GM12878 (cell line): ENCODE data around the gene INPP5D. TPM values are rescaled to one million over a fixed set of nuclear protein-coding genes. Genes with fewer than 3 reads are reported as not detected.

Experiments used
- ATAC-seq: fragments of 200-7000 bp; cut with Tn5 transposase; 3 replicates; pipeline ENCODE4 v1.9.1; 2020; ENCODE audit warnings: mild to moderate bottlenecking, moderate library complexity
- BruUV-seq: library from RNA; stranded (reverse); fragments of 400-500 nt; replicated peaks from 2 replicates; lab custom pipeline; 2021; lab: Mats Ljungman, UMichigan
- CTCF ChIA-PET: fragments of 300-600 bp; sonication (Branson Sonifier 250); formaldehyde crosslinking; extraction: SDS; loops from one replicate; lab custom pipeline; 2021; ENCODE audit warnings: inconsistent platforms; lab: Yijun Ruan, JAX
- POLR2A ChIA-PET: fragments of 350-600 bp; formaldehyde crosslinking; extraction: SDS; loops from one replicate; lab custom pipeline; 2021; ENCODE audit warnings: inconsistent platforms; lab: Charles Lee
- RAD21 ChIA-PET: fragments of 300-600 bp; sonication (Branson Sonifier 250); formaldehyde crosslinking; loops from one replicate; lab custom pipeline; 2023; ENCODE audit warnings: antibody characterized with exemption; ENCODE audit not compliant: unreplicated experiment; lab: Charles Lee
- SMC1A ChIA-PET: fragments of 300-600 bp; sonication (Branson Sonifier 250); formaldehyde crosslinking; loops from one replicate; lab custom pipeline; 2023; ENCODE audit not compliant: unreplicated experiment, uncharacterized antibody; lab: Charles Lee
- DNase-seq: peaks from one replicate; pipeline ENCODE4 v3.0.0-alpha.2; 2011; ENCODE audit warnings: low read depth, low spot score
- FAIRE-seq: peaks from 3 replicates; lab custom pipeline; 2011; peaks lifted over from hg19 to GRCh38; lab: Jason Lieb, UNC
- H2AFZ ChIP-seq: 2 replicates; pipeline ENCODE4 v1.6.0; 2011; ENCODE audit warnings: low read depth, low read length, control low read depth; ENCODE audit not compliant: control insufficient read depth
- H3K27ac ChIP-seq: 2 replicates; pipeline ENCODE4 v1.5.1; 2011; ENCODE audit warnings: control low read depth; ENCODE audit not compliant: control insufficient read depth, insufficient read depth
- H3K27me3 ChIP-seq, 2 experiments: replicated peaks in 1 of 2; 2 replicates each; pipeline versions ENCODE4 v1.6.0 to v1.6.1; 2011; ENCODE audit warnings: low read length in 1 of 2; ENCODE audit not compliant: control insufficient read depth in 2 of 2, insufficient read depth in 2 of 2
- H3K36me3 ChIP-seq, 2 experiments: 2 replicates each; pipeline ENCODE4 v1.5.1; 2011; ENCODE audit warnings: low read length in 1 of 2; ENCODE audit not compliant: control insufficient read depth in 2 of 2, insufficient read depth in 2 of 2
- H3K4me1 ChIP-seq: 2 replicates; pipeline ENCODE4 v1.6.1; 2011; ENCODE audit warnings: mild to moderate bottlenecking, low read length, moderate library complexity, mixed read lengths; ENCODE audit not compliant: control insufficient read depth, insufficient read depth
- H3K4me2 ChIP-seq: 2 replicates; pipeline ENCODE4 v1.6.0; 2011; ENCODE audit warnings: control low read depth; ENCODE audit not compliant: control insufficient read depth, insufficient read depth
- H3K4me3 ChIP-seq: fragments of 200-600 bp; sonication (generic); 2 replicates; pipeline ENCODE4 v1.5.1; 2016
- H3K79me2 ChIP-seq: 2 replicates; pipeline ENCODE4 v1.6.0; 2011; ENCODE audit warnings: low read length; ENCODE audit not compliant: control insufficient read depth, insufficient read depth
- H3K9ac ChIP-seq: 2 replicates; pipeline ENCODE4 v1.8.0; 2011; ENCODE audit warnings: low read length, control low read depth, mixed read lengths; ENCODE audit not compliant: control insufficient read depth, insufficient read depth
- H3K9me3 ChIP-seq: replicated peaks from 3 replicates; pipeline ENCODE4 v1.5.1; 2011; ENCODE audit warnings: mild to moderate bottlenecking, low read length; ENCODE audit not compliant: control insufficient read depth, insufficient read depth
- H4K20me1 ChIP-seq: 2 replicates; pipeline ENCODE4 v1.6.0; 2011; ENCODE audit not compliant: control insufficient read depth, insufficient read depth
- CBX5 ChIP-seq: sonication (generic); IDR thresholded peaks from 2 replicates; pipeline ENCODE4 v1.6.1; 2016; ENCODE audit warnings: low read depth, moderate library complexity, mild to moderate bottlenecking, inconsistent platforms
- CEBPB ChIP-seq, 2 experiments: fragments of 150-350 bp in 1 of 2; IDR thresholded peaks; 2 replicates each; pipeline ENCODE4 v1.6.1; 2012 to 2014; ENCODE audit warnings: low read depth in 2 of 2, low read length in 2 of 2, borderline replicate concordance in 1 of 2, inconsistent platforms in 1 of 2
- CHD1 ChIP-seq: IDR thresholded peaks from 2 replicates; pipeline ENCODE4 v1.6.1; 2012; ENCODE audit warnings: low read depth, low read length, improper control_type of control experiment
- CHD2 ChIP-seq: IDR thresholded peaks from 2 replicates; pipeline ENCODE4 v1.6.1; 2011; ENCODE audit warnings: low read depth, low read length, improper control_type of control experiment, borderline replicate concordance
- CREM ChIP-seq: IDR thresholded peaks from 2 replicates; pipeline ENCODE4 v1.6.1; 2014; ENCODE audit warnings: antibody characterized with exemption, low read depth
- EZH2 ChIP-seq: IDR thresholded peaks from 2 replicates; pipeline ENCODE4 v1.6.1; 2012; ENCODE audit warnings: low read depth, mild to moderate bottlenecking, control low read depth, inconsistent platforms, low read length, borderline replicate concordance; ENCODE audit not compliant: control insufficient read depth
- MEF2A ChIP-seq: IDR thresholded peaks from 2 replicates; pipeline ENCODE4 v1.6.1; 2011; ENCODE audit warnings: low read depth, mild to moderate bottlenecking, low read length, moderate library complexity; ENCODE audit not compliant: insufficient read depth
- MEF2B ChIP-seq: fragments of 450-650 bp; IDR thresholded peaks from 2 replicates; pipeline ENCODE4 v1.6.1; 2018; ENCODE audit warnings: mild to moderate bottlenecking, moderate library complexity; ENCODE audit not compliant: partially characterized antibody, poor library complexity, severe bottlenecking
- MYC ChIP-seq: IDR thresholded peaks from 2 replicates; pipeline ENCODE4 v1.6.1; 2011; ENCODE audit warnings: mild to moderate bottlenecking, low read length, moderate library complexity, inconsistent platforms; ENCODE audit not compliant: insufficient read depth, insufficient replicate concordance, insufficient read length, severe bottlenecking
- POLR2A ChIP-seq: IDR thresholded peaks from 2 replicates; pipeline ENCODE4 v1.6.1; 2011; ENCODE audit warnings: low read depth, mild to moderate bottlenecking, low read length
- ZSCAN29 ChIP-seq: fragments of 450-650 bp; IDR thresholded peaks from 2 replicates; pipeline ENCODE4 v1.6.1; 2017; ENCODE audit warnings: mild to moderate bottlenecking, moderate library complexity
- WGBS: methylation state at CpG from one replicate; pipeline ENCODE4 v1.1.6; 2016; ENCODE audit warnings: low lambda C conversion rate; ENCODE audit not compliant: insufficient replicate concordance, insufficient coverage; ENCODE audit errors: missing lambda C conversion rate; 5-methylcytosine and 5-hydroxymethylcytosine counted together
- in situ Hi-C: fragments of 300-500 bp; cut with MboI; formaldehyde crosslinking; loops from 9 replicates; pipeline ENCODE4 v1.14.3; 2018; ENCODE audit warnings: mixed read lengths
- intact Hi-C: fragments of 100-400 bp; cut with micrococcal nuclease; formaldehyde crosslinking; loops from one replicate; pipeline ENCODE4 v1.14.2; 2022; ENCODE audit not compliant: unreplicated experiment
- polyA plus RNA-seq, 11 experiments: library from polyadenylated mRNA; depleted of rRNA in 4 of 11; unstranded in 6 of 11; stranded (reverse) in 5 of 11; fragments of >200 nt; fragmentation: Nextera tagmentation in 4 of 11; fragmentation: Illumina TruSeq in 1 of 11; extraction: Ambion mirVana in 4 of 11; extraction: Trizol in 1 of 11; gene quantifications; 1 replicate in 1 of 11; 2 replicates in 10 of 11; pipeline versions ENCODE4 v1.2.1 to v1.2.3, GENCODE V29; 2011 to 2016; ENCODE audit warnings: inconsistent platforms in 2 of 11, missing spikeins in 2 of 11, low read depth in 1 of 11
- total RNA-seq, 4 experiments: library from RNA; depleted of rRNA in 3 of 4; stranded (reverse); fragments of >200 nt in 3 of 4; fragmentation: Illumina TruSeq in 1 of 4; extraction: Trizol in 1 of 4; gene quantifications; 2 replicates each; pipeline versions ENCODE4 v1.2.1 to v1.2.3, GENCODE V29; 2013 to 2021

INPP5D gene
- total and polyA plus RNA-seq, 10 of the 15 experiments (the other 5 are each of a cell fraction or from before 2014, with no cell fraction given), result 11.8 to 139 (median 88.8) TPM

- TF ChIP-seq EZH2 (no peak), CBX5 (no peak), CHD2 (no peak), CEBPB (IDR thresholded peaks at IDR 0.05; ENCODE audit: borderline replicate concordance in 1 of 2, low read depth in 2 of 2, low read length in 2 of 2) (no peak), MYC (no peak), CREM (no peak), ZSCAN29 (no peak), MEF2B (no peak), MEF2A (no peak)
These were observed 41.7 kb downstream of the INPP5D start (continued) for GRCh38 chr2:233101816-233102215.

- ChIA-PET CTCF (interaction anchor here (0.8 to 1.6 kb wide), 4 partner anchors 8 to 146 kb away, joined by 3 to 4 read pairs (median 3); partner anchors contain the start of genes ATG16L1 and INPP5D), SMC1A (interaction anchor here (1.9 to 12.4 kb wide), 3 partner anchors 22 to 35 kb away, joined by 5 to 328 read pairs (median 24); no protein-coding TSS in a partner anchor), RAD21 (interaction anchor here (0.7 to 15.2 kb wide), 2 partner anchors 43 to 51 kb away, joined by 3 to 160 read pairs; partner anchors contain the start of gene INPP5D), POLR2A (interaction anchor here (6.6 kb wide), 1 partner anchor 43 kb away, joined by 70 read pairs; the partner anchor contains the start of gene INPP5D)
- FAIRE-seq (no peak), DNase-seq (no peak), ATAC-seq (no peak)
- Histone ChIP-seq H3K9ac (no peak overlapping the region), H3K4me3 (no peak overlapping the region), H2AFZ (no peak overlapping the region), H4K20me1 (peaks cover 2% of the 10 kb centered on the region; the same call in 1 of the 2 replicates), H3K4me1 (peaks cover 50% of the 10 kb centered on the region), H3K36me3 (peaks cover 23 to 25% of the 10 kb centered on the region in 2 experiments), H3K4me2 (no peak overlapping the region), H3K27ac (peak overlapping the region; percentile 33; the same call in 1 of the 2 replicates), H3K79me2 (peaks cover 81% of the 10 kb centered on the region), H3K9me3 (no peaks in the 10 kb centered on the region; the same call in 2 of the 3 replicates), H3K27me3 (no peaks in the 10 kb centered on the region)
- in situ Hi-C loops (no loop called here), intact Hi-C loops (no loop called here)
- no TSS peak for BruUV-seq
- whole genome bisulfite sequencing, result over 99% methylated on average over 12 of the region's 17 CpGs
- TF ChIP-seq POLR2A, result 0 out of 2 replicates have a peak, but pooled peaks have one; percentile 27
- TF ChIP-seq CHD1, result no peak
These were observed 45.2 kb downstream of the INPP5D start for GRCh38 chr2:233105156-233105895.
